T-helper 1 cell treated with Interleukin-12 subunit alpha and Interleukin-12 subunit beta and Interleukin-4 antibody, amounts not matched to agents 30 μg/mL and 1 μg/mL, for 36 hours (primary cell): ENCODE data around the gene PEX3.

Experiments
- H3K27ac Mint-ChIP-seq: one replicate; pipeline ENCODE4 v1.8.0; 2021; ENCODE audit warnings: mild to moderate bottlenecking, mixed read lengths
- H3K27me3 Mint-ChIP-seq: one replicate; pipeline ENCODE4 v1.8.0; 2021; ENCODE audit warnings: low read depth, mixed read lengths
- H3K36me3 Mint-ChIP-seq: one replicate; pipeline ENCODE4 v1.8.0; 2021; ENCODE audit warnings: low read depth, mixed read lengths
- H3K4me1 Mint-ChIP-seq: one replicate; pipeline ENCODE4 v1.8.0; 2021; ENCODE audit warnings: low read depth, mixed read lengths
- H3K4me3 Mint-ChIP-seq: one replicate; pipeline ENCODE4 v1.8.0; 2021; ENCODE audit warnings: mild to moderate bottlenecking, moderate library complexity, mixed read lengths
- H3K9me3 Mint-ChIP-seq: one replicate; pipeline ENCODE4 v1.8.0; 2021; ENCODE audit warnings: mixed read lengths

Gene PEX3

GRCh38 chr6:143471822-143472221 is 21.2 kb downstream of the PEX3 start:
- no peaks in the 10 kb centered on the region for H3K27me3 Mint-ChIP-seq
- no peak overlapping the region for H3K4me3 Mint-ChIP-seq
- no peak overlapping the region for H3K27ac Mint-ChIP-seq
- no peaks in the 10 kb centered on the region for H3K4me1 Mint-ChIP-seq
- H3K36me3 Mint-ChIP-seq = peaks cover 40% of the 10 kb centered on the region
- no peaks in the 10 kb centered on the region for H3K9me3 Mint-ChIP-seq

GRCh38 chr6:143476545-143476944 is 25.9 kb downstream of the PEX3 start:
- Mint-ChIP-seq H3K4me1 (no peaks in the 10 kb centered on the region), H3K36me3 (peaks cover 41% of the 10 kb centered on the region)

GRCh38 chr6:143478479-143479062 is 28.0 kb downstream of the PEX3 start:
- H3K36me3 Mint-ChIP-seq = peaks cover 31% of the 10 kb centered on the region
- H3K27ac Mint-ChIP-seq = no peak overlapping the region

More at GRCh38 chr6:143476545-143476944, 25.9 kb downstream of the PEX3 start:
- Mint-ChIP-seq H3K9me3 (no peaks in the 10 kb centered on the region), H3K4me3 (no peak overlapping the region), H3K27me3 (no peaks in the 10 kb centered on the region), H3K27ac (no peak overlapping the region)

GRCh38 chr6:143482593-143482992 is 32.0 kb downstream of the PEX3 start:
- H3K9me3 Mint-ChIP-seq = no peaks in the 10 kb centered on the region
- H3K27me3 Mint-ChIP-seq = no peaks in the 10 kb centered on the region
- no peak overlapping the region for H3K27ac Mint-ChIP-seq
- H3K4me1 Mint-ChIP-seq = no peaks in the 10 kb centered on the region
- no peak overlapping the region for H3K4me3 Mint-ChIP-seq
- H3K36me3 Mint-ChIP-seq = peaks cover 6% of the 10 kb centered on the region

More at GRCh38 chr6:143478479-143479062, 28.0 kb downstream of the PEX3 start:
- Mint-ChIP-seq H3K27me3 (no peaks in the 10 kb centered on the region), H3K4me3 (no peak overlapping the region), H3K9me3 (no peaks in the 10 kb centered on the region), H3K4me1 (no peaks in the 10 kb centered on the region)

GRCh38 chr6:143485967-143486366 is 35.4 kb downstream of the PEX3 start:
- H3K9me3 Mint-ChIP-seq = no peaks in the 10 kb centered on the region
- no peaks in the 10 kb centered on the region for H3K4me1 Mint-ChIP-seq
- no peak overlapping the region for H3K4me3 Mint-ChIP-seq
- H3K27ac Mint-ChIP-seq = no peak overlapping the region
- peaks cover 2% of the 10 kb centered on the region for H3K36me3 Mint-ChIP-seq
- no peaks in the 10 kb centered on the region for H3K27me3 Mint-ChIP-seq

GRCh38 chr6:143486752-143487151 is 36.1 kb downstream of the PEX3 start:
- Mint-ChIP-seq H3K27ac (no peak overlapping the region), H3K4me3 (no peak overlapping the region), H3K27me3 (no peaks in the 10 kb centered on the region), H3K9me3 (no peaks in the 10 kb centered on the region), H3K4me1 (no peaks in the 10 kb centered on the region), H3K36me3 (peaks cover 2% of the 10 kb centered on the region)

- Mint-ChIP-seq H3K27me3 (no peaks in the 10 kb centered on the region), H3K36me3 (peaks cover 8% of the 10 kb centered on the region), H3K9me3 (no peaks in the 10 kb centered on the region), H3K27ac (no peak overlapping the region), H3K4me3 (no peak overlapping the region), H3K4me1 (no peaks in the 10 kb centered on the region)
These were observed 39.6 kb downstream of the PEX3 start for GRCh38 chr6:143490244-143490643.

- H3K27me3 Mint-ChIP-seq = no peaks in the 10 kb centered on the region
- no peaks in the 10 kb centered on the region for H3K9me3 Mint-ChIP-seq
- no peaks in the 10 kb centered on the region for H3K4me1 Mint-ChIP-seq
- peaks cover 9% of the 10 kb centered on the region for H3K36me3 Mint-ChIP-seq
- no peak overlapping the region for H3K27ac Mint-ChIP-seq
- H3K4me3 Mint-ChIP-seq = no peak overlapping the region
These were observed 40.2 kb downstream of the PEX3 start for GRCh38 chr6:143490775-143491174.

GRCh38 chr6:143496974-143497373 is 46.4 kb downstream of the PEX3 start:
- Mint-ChIP-seq H3K4me3 (no peak overlapping the region), H3K36me3 (peaks cover 36% of the 10 kb centered on the region), H3K27me3 (no peaks in the 10 kb centered on the region), H3K9me3 (no peaks in the 10 kb centered on the region), H3K4me1 (peaks cover 13% of the 10 kb centered on the region), H3K27ac (no peak overlapping the region)

GRCh38 chr6:143498428-143498827 is 47.8 kb downstream of the PEX3 start:
- Mint-ChIP-seq H3K9me3 (no peaks in the 10 kb centered on the region), H3K27me3 (no peaks in the 10 kb centered on the region), H3K4me1 (peaks cover 13% of the 10 kb centered on the region), H3K4me3 (no peak overlapping the region), H3K27ac (peak overlapping the region; percentile 37), H3K36me3 (peaks cover 35% of the 10 kb centered on the region)

- H3K27ac Mint-ChIP-seq = no peak overlapping the region
- H3K27me3 Mint-ChIP-seq = no peaks in the 10 kb centered on the region
- H3K4me3 Mint-ChIP-seq = no peak overlapping the region
- peaks cover 43% of the 10 kb centered on the region for H3K36me3 Mint-ChIP-seq
- H3K9me3 Mint-ChIP-seq = no peaks in the 10 kb centered on the region
- H3K4me1 Mint-ChIP-seq = peaks cover 20% of the 10 kb centered on the region
These were observed 51.2 kb downstream of the PEX3 start for GRCh38 chr6:143501851-143502250.

GRCh38 chr6:143504369-143504768 is 53.8 kb downstream of the PEX3 start:
- no peak overlapping the region for H3K27ac Mint-ChIP-seq
- H3K9me3 Mint-ChIP-seq = no peaks in the 10 kb centered on the region
- H3K27me3 Mint-ChIP-seq = no peaks in the 10 kb centered on the region
- peaks cover 32% of the 10 kb centered on the region for H3K36me3 Mint-ChIP-seq
- H3K4me3 Mint-ChIP-seq = no peak overlapping the region
- H3K4me1 Mint-ChIP-seq = peaks cover 13% of the 10 kb centered on the region

- Mint-ChIP-seq H3K4me3 (no peak overlapping the region), H3K9me3 (no peaks in the 10 kb centered on the region), H3K27me3 (no peaks in the 10 kb centered on the region), H3K36me3 (peaks cover 26% of the 10 kb centered on the region), H3K4me1 (peaks cover 17% of the 10 kb centered on the region), H3K27ac (no peak overlapping the region)
These were observed 54.5 kb downstream of the PEX3 start for GRCh38 chr6:143505111-143505510.

GRCh38 chr6:143505537-143505936 is 54.9 kb downstream of the PEX3 start:
- peaks cover 17% of the 10 kb centered on the region for H3K4me1 Mint-ChIP-seq
- H3K36me3 Mint-ChIP-seq = peaks cover 23% of the 10 kb centered on the region
- H3K9me3 Mint-ChIP-seq = no peaks in the 10 kb centered on the region
- no peak overlapping the region for H3K4me3 Mint-ChIP-seq
- no peaks in the 10 kb centered on the region for H3K27me3 Mint-ChIP-seq
- H3K27ac Mint-ChIP-seq = no peak overlapping the region

- Mint-ChIP-seq H3K27ac (no peak overlapping the region), H3K36me3 (peaks cover 22% of the 10 kb centered on the region), H3K4me3 (no peak overlapping the region), H3K27me3 (no peaks in the 10 kb centered on the region), H3K9me3 (no peaks in the 10 kb centered on the region), H3K4me1 (peaks cover 24% of the 10 kb centered on the region)
These were observed 55.6 kb downstream of the PEX3 start for GRCh38 chr6:143506199-143506598.

- Mint-ChIP-seq H3K27me3 (no peaks in the 10 kb centered on the region), H3K27ac (no peak overlapping the region), H3K4me1 (peaks cover 24% of the 10 kb centered on the region), H3K4me3 (no peak overlapping the region), H3K9me3 (no peaks in the 10 kb centered on the region), H3K36me3 (peaks cover 22% of the 10 kb centered on the region)
These were observed 56.0 kb downstream of the PEX3 start for GRCh38 chr6:143506620-143507019.
